ENCODE data around the gene ELMOD3. TPM values are rescaled to one million over a fixed set of nuclear protein-coding genes. Genes with fewer than 3 reads are reported as not detected.
"Not testable (repeated sequence)": the region's sequence is repeated elsewhere in the genome, so short reads cannot be mapped to it uniquely, and the experiment has no call there.

Gene ELMOD3
- total RNA-seq, 2 donors from 2014 or later, result 21.4 to 38.7 TPM

DNA sequence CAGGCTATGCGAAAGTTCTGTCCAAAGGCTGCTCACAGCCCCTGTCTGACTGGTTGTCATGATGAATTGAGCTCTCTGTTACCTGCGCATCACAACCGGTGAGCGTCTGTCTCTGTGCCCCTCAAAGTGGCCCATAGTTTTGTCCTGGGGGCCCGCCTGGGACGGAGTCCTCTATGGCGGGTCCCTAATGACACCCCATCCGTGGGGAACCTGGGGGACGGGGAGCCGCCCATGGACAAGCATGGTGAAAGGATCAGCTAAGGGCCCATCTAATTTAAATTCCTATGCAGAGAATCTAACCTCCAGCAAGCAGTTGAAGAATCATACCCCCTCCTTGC is 473 bp downstream of the ELMOD3 start:
- Histone ChIP-seq H3K36me3 (peaks cover 12% of the 10 kb centered on the region), H3K27ac (peak overlapping the region; percentile 74 to 86), H3K4me1 (ENCODE audit: control insufficient read depth in 1 of 2, low read depth in 2 of 2) (peaks cover 13 to 40% of the 10 kb centered on the region in 2 donors), H3K27me3 (replicated peaks; ENCODE audit: insufficient read depth) (no peaks in the 10 kb centered on the region), H3K9me3 (no peaks in the 10 kb centered on the region), H3K4me3 (peak overlapping the region; percentile 80)
- DNase-seq (ENCODE audit: low spot score), result no peak
- TF ChIP-seq, protein P1, sequence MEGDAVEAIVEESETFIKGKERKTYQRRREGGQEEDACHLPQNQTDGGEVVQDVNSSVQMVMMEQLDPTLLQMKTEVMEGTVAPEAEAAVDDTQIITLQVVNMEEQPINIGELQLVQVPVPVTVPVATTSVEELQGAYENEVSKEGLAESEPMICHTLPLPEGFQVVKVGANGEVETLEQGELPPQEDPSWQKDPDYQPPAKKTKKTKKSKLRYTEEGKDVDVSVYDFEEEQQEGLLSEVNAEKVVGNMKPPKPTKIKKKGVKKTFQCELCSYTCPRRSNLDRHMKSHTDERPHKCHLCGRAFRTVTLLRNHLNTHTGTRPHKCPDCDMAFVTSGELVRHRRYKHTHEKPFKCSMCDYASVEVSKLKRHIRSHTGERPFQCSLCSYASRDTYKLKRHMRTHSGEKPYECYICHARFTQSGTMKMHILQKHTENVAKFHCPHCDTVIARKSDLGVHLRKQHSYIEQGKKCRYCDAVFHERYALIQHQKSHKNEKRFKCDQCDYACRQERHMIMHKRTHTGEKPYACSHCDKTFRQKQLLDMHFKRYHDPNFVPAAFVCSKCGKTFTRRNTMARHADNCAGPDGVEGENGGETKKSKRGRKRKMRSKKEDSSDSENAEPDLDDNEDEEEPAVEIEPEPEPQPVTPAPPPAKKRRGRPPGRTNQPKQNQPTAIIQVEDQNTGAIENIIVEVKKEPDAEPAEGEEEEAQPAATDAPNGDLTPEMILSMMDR (IDR thresholded peaks at IDR 0.05), result no peak
- no peak for ATAC-seq (ENCODE audit: insufficient number of reproducible peaks, low FRiP score, low read depth)

DNA sequence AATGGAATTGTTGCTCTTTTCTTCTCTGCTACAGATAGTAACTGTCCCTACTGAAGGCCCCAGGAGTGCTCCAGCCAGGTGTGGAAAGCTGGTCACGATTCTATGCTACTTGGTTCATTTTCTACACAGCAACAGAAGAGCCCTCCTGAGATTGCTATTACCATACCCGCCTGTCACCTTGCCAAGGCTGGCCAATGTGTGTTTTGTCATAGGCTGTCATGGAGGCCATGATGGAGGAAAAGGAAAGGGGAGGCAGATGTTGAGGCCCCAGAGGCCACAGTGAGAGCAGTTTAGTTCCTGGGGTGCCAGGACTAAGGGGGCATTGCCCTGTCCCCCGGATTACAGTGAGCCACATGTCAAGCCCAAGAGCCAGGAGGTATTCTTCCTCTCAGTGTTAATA is 952 bp downstream of the ELMOD3 start:
- DNase-seq (ENCODE audit: low spot score) (no peak), ATAC-seq (ENCODE audit: insufficient number of reproducible peaks, low FRiP score, low read depth) (no peak)
- peak overlapping the region; percentile 80 for H3K4me3 ChIP-seq
- no peak overlapping the region for H3K27ac ChIP-seq
- peaks cover 13 to 40% of the 10 kb centered on the region in 2 donors for H3K4me1 ChIP-seq (ENCODE audit: control insufficient read depth in 1 of 2, low read depth in 2 of 2)
- TF ChIP-seq, protein P1 (IDR thresholded peaks at IDR 0.05), result no peak
- H3K36me3 ChIP-seq, result peaks cover 8% of the 10 kb centered on the region
- no peaks in the 10 kb centered on the region for H3K9me3 ChIP-seq
- H3K27me3 ChIP-seq (replicated peaks; ENCODE audit: insufficient read depth), result no peaks in the 10 kb centered on the region

DNA sequence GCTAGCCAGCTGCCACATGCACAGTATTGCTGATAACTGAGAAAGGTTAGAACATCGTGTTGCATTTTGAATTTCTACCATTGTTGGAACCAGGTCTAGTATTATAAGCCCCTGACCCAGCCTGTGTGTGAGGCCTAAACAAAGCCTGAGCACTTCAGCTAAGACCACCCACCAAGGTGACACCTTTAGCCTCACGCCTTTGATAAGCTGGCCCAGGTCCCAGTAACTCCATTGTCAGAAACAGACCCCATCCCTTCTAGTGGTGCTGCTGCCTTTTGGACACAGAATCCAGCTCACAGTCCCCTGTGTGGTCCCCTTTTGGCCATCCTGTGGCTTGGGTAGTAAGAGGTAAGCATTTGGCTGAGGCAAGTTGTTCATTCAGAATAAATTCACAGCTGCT is 1.6 kb downstream of the ELMOD3 start:
- no peak for DNase-seq (ENCODE audit: low spot score)

DNA sequence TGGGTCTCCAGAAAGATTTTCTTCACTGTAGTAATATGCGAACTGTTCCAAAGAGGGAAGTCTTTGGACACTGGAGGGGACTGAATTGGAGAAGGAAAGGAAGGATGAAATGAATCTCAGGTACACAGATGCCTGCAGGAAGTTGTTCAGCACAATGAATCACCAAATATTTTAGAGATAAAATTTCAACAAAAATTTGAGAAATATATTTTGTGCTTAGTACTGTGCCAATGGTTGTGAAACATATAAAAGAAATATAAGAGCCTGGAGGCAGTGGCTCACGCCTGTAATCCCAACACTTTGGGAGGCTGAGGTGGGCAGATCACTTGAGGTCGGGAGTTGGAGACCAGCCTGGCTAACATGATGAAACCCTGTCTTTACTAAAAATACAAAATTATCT is 3.2 kb downstream of the ELMOD3 start:
- TF ChIP-seq, protein P1 (IDR thresholded peaks at IDR 0.05), result no peak
- Histone ChIP-seq H3K9me3 (no peaks in the 10 kb centered on the region), H3K4me1 (ENCODE audit: control insufficient read depth in 1 of 2, low read depth in 2 of 2) (peaks cover 13 to 30% of the 10 kb centered on the region in 2 donors), H3K4me3 (no peak overlapping the region), H3K27me3 (replicated peaks; ENCODE audit: insufficient read depth) (no peaks in the 10 kb centered on the region), H3K36me3 (peaks cover 16% of the 10 kb centered on the region), H3K27ac (no peak overlapping the region)
- DNase-seq (ENCODE audit: low spot score) (no peak), ATAC-seq (ENCODE audit: insufficient number of reproducible peaks, low FRiP score, low read depth) (no peak)

More for the DNA sequence above, 1.6 kb downstream of the ELMOD3 start:
- Histone ChIP-seq H3K36me3 (peaks cover 7% of the 10 kb centered on the region), H3K4me1 (ENCODE audit: control insufficient read depth in 1 of 2, low read depth in 2 of 2) (peaks cover 13 to 40% of the 10 kb centered on the region in 2 donors), H3K27ac (no peak overlapping the region), H3K9me3 (no peaks in the 10 kb centered on the region), H3K27me3 (replicated peaks; ENCODE audit: insufficient read depth) (no peaks in the 10 kb centered on the region), H3K4me3 (no peak overlapping the region)
- ATAC-seq (ENCODE audit: insufficient number of reproducible peaks, low FRiP score, low read depth), result no peak
- TF ChIP-seq, protein P1 (IDR thresholded peaks at IDR 0.05), result no peak

DNA sequence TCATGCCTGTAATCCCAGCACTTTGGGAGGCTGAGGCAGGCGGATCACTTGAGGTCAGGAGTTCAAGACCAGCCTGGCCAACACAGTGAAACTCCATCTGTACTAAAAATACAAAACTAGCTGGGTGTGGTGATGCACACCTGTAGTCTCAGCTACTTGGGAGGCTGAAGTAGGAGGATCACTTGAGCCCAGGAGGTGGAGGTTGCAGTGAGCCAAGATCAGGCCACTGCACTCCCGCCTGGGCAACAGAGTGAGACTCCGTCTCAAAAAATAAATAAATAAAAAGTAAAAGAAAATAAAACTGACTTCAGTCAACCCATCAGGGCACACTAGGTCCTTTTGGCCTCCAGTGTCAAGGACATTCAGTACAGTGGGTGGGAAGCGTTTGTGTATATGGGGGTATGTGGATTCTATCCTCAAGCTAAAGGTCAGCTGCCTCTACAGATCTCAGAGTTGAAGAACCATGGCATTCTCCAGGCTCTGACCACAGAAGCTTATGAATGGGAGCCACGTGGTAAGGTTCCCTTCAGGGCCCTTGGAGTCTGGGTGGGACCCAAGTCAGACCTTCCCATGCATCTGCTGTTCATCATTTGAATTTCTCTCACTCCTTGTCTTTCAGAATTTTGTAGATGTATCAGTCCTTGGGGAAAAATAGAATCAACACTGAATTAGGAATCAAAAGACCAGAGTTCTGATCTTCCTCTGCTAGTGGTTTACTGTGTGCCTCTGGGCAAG is 8.3 kb downstream of the ELMOD3 start:
- not testable (repeated sequence) for H3K27me3 ChIP-seq (replicated peaks; ENCODE audit: insufficient read depth); H3K4me3 ChIP-seq; H3K9me3 ChIP-seq; H3K27ac ChIP-seq; H3K4me1 ChIP-seq (ENCODE audit: control insufficient read depth in 1 of 2, low read depth in 2 of 2); DNase-seq (ENCODE audit: low spot score); ATAC-seq (ENCODE audit: insufficient number of reproducible peaks, low FRiP score, low read depth)
- peaks cover 30% of the 10 kb centered on the region for H3K36me3 ChIP-seq

GRCh38 chr2:85367180-85367579 is 12.6 kb downstream of the ELMOD3 start:
- TF ChIP-seq, protein P1 (IDR thresholded peaks at IDR 0.05), result no peak
- no peaks in the 10 kb centered on the region for H3K9me3 ChIP-seq
- H3K27ac ChIP-seq, result no peak overlapping the region
- H3K4me1 ChIP-seq (ENCODE audit: control insufficient read depth in 1 of 2, low read depth in 2 of 2), result peaks cover 0 to 7% of the 10 kb centered on the region in 2 donors
- H3K36me3 ChIP-seq, result peaks cover 25% of the 10 kb centered on the region
- H3K4me3 ChIP-seq, result no peak overlapping the region
- DNase-seq (ENCODE audit: low spot score) (no peak), ATAC-seq (ENCODE audit: insufficient number of reproducible peaks, low FRiP score, low read depth) (no peak)
- no peaks in the 10 kb centered on the region for H3K27me3 ChIP-seq (replicated peaks; ENCODE audit: insufficient read depth)

All from thoracic aorta (tissue), 2 donors.